HG03460 (cell line): Measurements from ENCODE around the gene KRTAP4-3.
"Not testable (repeated sequence)": the region's sequence is repeated elsewhere in the genome, so short reads cannot be mapped to it uniquely, and the experiment has no call there.

Source experiments
- ATAC-seq: cut with Tn5 transposase; IDR thresholded peaks from one replicate; pipeline ENCODE4 v1.9.1; 2021; ENCODE audit not compliant: unreplicated experiment

Gene KRTAP4-3

GRCh38 chr17:41119696-41120690, 48.0 kb downstream of the KRTAP4-3 start:
- not testable (repeated sequence) for ATAC-seq

GRCh38 chr17:41118721-41119120, 49.3 kb downstream of the KRTAP4-3 start:
- ATAC-seq = no peak

GRCh38 chr17:41117846-41118386, 50.1 kb downstream of the KRTAP4-3 start, which contains the start of gene KRTAP4-11:
Gene KRTAP4-11 (minus strand): TSS chr17:41118373. CDS start chr17:41118315, 58 bp downstream.
- ATAC-seq = not testable (repeated sequence)
